ENCODE measurements around the gene PROM1. TPM values are rescaled to one million over a fixed set of nuclear protein-coding genes. Genes with fewer than 3 reads are reported as not detected.

PROM1 gene
- total and polyA plus RNA-seq, 8 donors: 19.7 to 51.6 (median 22.2) TPM

- Histone ChIP-seq H3K27ac (no peak overlapping the region), H3K4me3 (no peak overlapping the region), H3K36me3 (peaks cover 0 to 5% (median 0%) of the 10 kb centered on the region in 3 donors), H3K9me3 (no peaks in the 10 kb centered on the region), H3K27me3 (no peaks in the 10 kb centered on the region), H3K4me1 (no peaks in the 10 kb centered on the region)
- TF ChIP-seq CTCF (IDR thresholded peaks at IDR 0.05): no peak
- ATAC-seq (no peak), DNase-seq (no peak), FAIRE-seq (no peak)
- 72 to 77% methylated on average over 5 of the region's 5 CpGs for WGBS, 2 donors
- intact Hi-C loops (cut with DNase I): no loop called here
Measured at GRCh38 chr4:15965325-15965724, 118.5 kb downstream of the PROM1 start.

GRCh38 chr4:15964159-15964558 is 119.7 kb downstream of the PROM1 start:
- Histone ChIP-seq H3K4me3 (no peak overlapping the region), H3K27me3 (no peaks in the 10 kb centered on the region), H3K9me3 (no peaks in the 10 kb centered on the region), H3K36me3 (no peaks in the 10 kb centered on the region), H3K27ac (no peak overlapping the region), H3K4me1 (no peaks in the 10 kb centered on the region)
- FAIRE-seq (no peak), ATAC-seq (peak in 1 of 4 donors; percentile 21), DNase-seq (no peak)
- WGBS, 2 donors: 38 to 54% methylated on average over 5 of the region's 5 CpGs
- no peak for TF ChIP-seq CTCF (IDR thresholded peaks at IDR 0.05)
- intact Hi-C loops (cut with DNase I): no loop called here

- WGBS, 2 donors: 51 to 54% methylated on average over 4 of the region's 4 CpGs
- no peak for TF ChIP-seq CTCF (IDR thresholded peaks at IDR 0.05)
- no peak for FAIRE-seq
- Histone ChIP-seq H3K36me3 (no peaks in the 10 kb centered on the region), H3K27me3 (no peaks in the 10 kb centered on the region), H3K27ac (no peak overlapping the region), H3K4me3 (no peak overlapping the region), H3K4me1 (no peaks in the 10 kb centered on the region), H3K9me3 (no peaks in the 10 kb centered on the region)
- peak in 2 of 4 donors; percentile 16 to 18 for ATAC-seq
- intact Hi-C loops (cut with DNase I): no loop called here
- DNase-seq: no peak
Measured at GRCh38 chr4:15963576-15963975, 120.2 kb downstream of the PROM1 start.

GRCh38 chr4:15963001-15963451 is 120.8 kb downstream of the PROM1 start, which contains the start of gene FGFBP2:
Gene FGFBP2 (minus strand): TSS chr4:15963175. CDS start chr4:15963129, 46 bp downstream.
- DNase-seq (no peak), ATAC-seq (peak in 3 of 4 donors; percentile 59 to 70 (median 60)), FAIRE-seq (no peak)
- Histone ChIP-seq H3K9me3 (no peaks in the 10 kb centered on the region), H3K27me3 (no peaks in the 10 kb centered on the region), H3K27ac (no peak within 1 kb of the TSS), H3K4me3 (no peak within 1 kb of the TSS), H3K36me3 (no peaks in the 10 kb centered on the region), H3K4me1 (no peaks in the 10 kb centered on the region)
- WGBS, 2 donors: 24 to 42% methylated on average over 9 of the region's 9 CpGs
- intact Hi-C loops (cut with DNase I): no loop called here
- peak in 1 of 4 donors; percentile 9 for TF ChIP-seq CTCF (IDR thresholded peaks at IDR 0.05)

- no peak for DNase-seq
- TF ChIP-seq CTCF (IDR thresholded peaks at IDR 0.05): no peak
- no peak overlapping the region for H3K27ac ChIP-seq
- no peaks in the 10 kb centered on the region for H3K4me1 ChIP-seq
- intact Hi-C loops (cut with DNase I): no loop called here
- no peaks in the 10 kb centered on the region for H3K27me3 ChIP-seq
- H3K9me3 ChIP-seq: no peaks in the 10 kb centered on the region
- WGBS, 2 donors: 72 to 77% methylated on average over 16 of the region's 16 CpGs
- no peak for ATAC-seq
- no peaks in the 10 kb centered on the region for H3K36me3 ChIP-seq
- no peak for FAIRE-seq
- no peak overlapping the region for H3K4me3 ChIP-seq
Measured at GRCh38 chr4:15961781-15962510, 121.9 kb downstream of the PROM1 start.
